HepG2 (cell line): Measurements from ENCODE around the gene SCFD2. TPM values are rescaled to one million over a fixed set of nuclear protein-coding genes. Genes with fewer than 3 reads are reported as not detected.

Experiments
- ATAC-seq: fragments of 200-7000 bp; cut with Tn5 transposase; 3 replicates; pipeline ENCODE4 v1.9.1; 2020; ENCODE audit warnings: mild to moderate bottlenecking, moderate library complexity
- BruUV-seq: library from RNA; stranded (reverse); fragments of 400-500 nt; replicated peaks from 2 replicates; lab custom pipeline; 2021; lab: Mats Ljungman, UMichigan
- CTCF ChIA-PET: fragments of 300-600 bp; formaldehyde crosslinking; extraction: SDS; loops from one replicate; lab custom pipeline; 2021; ENCODE audit warnings: low total read pairs, inconsistent platforms, low intra/inter-chr PET ratio; lab: Yijun Ruan, JAX
- POLR2A ChIA-PET: fragments of 350-600 bp; sonication (Branson Sonifier 250); formaldehyde crosslinking; loops from one replicate; lab custom pipeline; 2020; ENCODE audit warnings: antibody characterized with exemption, inconsistent platforms; lab: Yijun Ruan, JAX
- DNase-seq: peaks from one replicate; pipeline ENCODE4 v3.0.0-alpha.2; 2015; ENCODE audit warnings: low spot score
- FAIRE-seq: peaks from 3 replicates; lab custom pipeline; 2011; peaks lifted over from hg19 to GRCh38; lab: Jason Lieb, UNC
- H2AFZ ChIP-seq: one replicate; pipeline ENCODE4 v1.6.1; 2011; ENCODE audit warnings: low read length, inconsistent platforms
- H3K27ac ChIP-seq: fragments of 300-600 bp; 3 replicates; pipeline ENCODE4 v1.8.0; 2011; ENCODE audit warnings: mixed run types, mild to moderate bottlenecking, mixed read lengths, low read length, inconsistent platforms; ENCODE audit not compliant: insufficient read depth; ENCODE audit errors: extremely low read length
- H3K27me3 ChIP-seq, 2 experiments: fragments of 200-600 bp in 1 of 2; 2 replicates in 1 of 2; 3 replicates in 1 of 2; pipeline versions ENCODE4 v1.6.0 to v1.8.0; 2011; ENCODE audit warnings: low read length in 2 of 2, mild to moderate bottlenecking in 2 of 2, moderate library complexity in 2 of 2, inconsistent platforms in 1 of 2; ENCODE audit not compliant: insufficient read depth in 2 of 2, control insufficient read depth in 1 of 2
- H3K36me3 ChIP-seq, 2 experiments: fragments of 200-600 bp in 1 of 2; replicated peaks in 1 of 2; 2 replicates in 1 of 2; 3 replicates in 1 of 2; pipeline versions ENCODE4 v1.5.1 to v1.8.0; 2011; ENCODE audit warnings: low read length in 2 of 2, inconsistent platforms in 1 of 2; ENCODE audit not compliant: insufficient read depth in 2 of 2, control insufficient read depth in 1 of 2
- H3K4me1 ChIP-seq: 2 replicates; pipeline ENCODE4 v1.5.1; 2012; ENCODE audit warnings: low read length, inconsistent platforms; ENCODE audit not compliant: insufficient read depth
- H3K4me2 ChIP-seq: 2 replicates; pipeline ENCODE4 v1.6.0; 2011; ENCODE audit warnings: low read depth, low read length, inconsistent platforms
- H3K4me3 ChIP-seq, 3 experiments: fragments of 200-600 bp in 1 of 3; sonication (generic), shearing (Covaris generic) in 1 of 3; replicated peaks in 1 of 3; 2 replicates each; pipeline ENCODE4 v1.5.1; 2011 to 2016; ENCODE audit warnings: low read length in 3 of 3, inconsistent platforms in 2 of 3, low read depth in 2 of 3, mild to moderate bottlenecking in 2 of 3, control low read depth in 1 of 3, mixed read lengths in 1 of 3; ENCODE audit not compliant: insufficient read depth in 1 of 3
- H3K79me2 ChIP-seq: one replicate; pipeline ENCODE4 v1.6.1; 2011; ENCODE audit warnings: low read length, inconsistent platforms; ENCODE audit not compliant: insufficient read depth
- H3K9ac ChIP-seq: 2 replicates; pipeline ENCODE4 v1.6.0; 2011; ENCODE audit warnings: mild to moderate bottlenecking, low read depth, low read length, inconsistent platforms; ENCODE audit not compliant: insufficient read depth
- H3K9me3 ChIP-seq: 2 replicates; pipeline ENCODE4 v1.5.1; 2012; ENCODE audit warnings: mild to moderate bottlenecking, low read length
- H4K20me1 ChIP-seq: 2 replicates; pipeline ENCODE4 v1.6.0; 2011; ENCODE audit warnings: inconsistent platforms, mild to moderate bottlenecking, low read length, moderate library complexity; ENCODE audit not compliant: insufficient read depth
- MAFF ChIP-seq: IDR thresholded peaks from 2 replicates; pipeline ENCODE4 v1.6.1; 2011; ENCODE audit warnings: low read depth, low read length, improper control_type of control experiment
- MAFK ChIP-seq, 2 experiments: IDR thresholded peaks in 1 of 2; conservative IDR thresholded peaks in 1 of 2; 2 replicates each; pipeline ENCODE4 v1.6.1; 2011; ENCODE audit warnings: improper control_type of control experiment in 2 of 2, low read length in 2 of 2
- MLLT10 ChIP-seq: sonication (generic); formaldehyde crosslinking; IDR thresholded peaks from 2 replicates; pipeline ENCODE4 v1.4.0; 2020; ENCODE audit warnings: missing genetic modification reagents
- PLRG1 ChIP-seq: fragments of 450-650 bp; conservative IDR thresholded peaks from 2 replicates; pipeline ENCODE4 v1.6.1; 2016
- RFXAP ChIP-seq: sonication (generic); formaldehyde crosslinking; IDR thresholded peaks from 2 replicates; pipeline ENCODE4 v1.4.0; 2020; ENCODE audit warnings: missing genetic modification reagents, borderline replicate concordance
- SALL1 ChIP-seq: sonication (generic); formaldehyde crosslinking; IDR thresholded peaks from 2 replicates; pipeline ENCODE4 v1.8.0; 2022; ENCODE audit warnings: mild to moderate bottlenecking, missing genetic modification reagents
- TRIM22 ChIP-seq: fragments of 450-650 bp; IDR thresholded peaks from 2 replicates; pipeline ENCODE4 v1.6.1; 2017
- ZBTB39 ChIP-seq: sonication (generic); formaldehyde crosslinking; IDR thresholded peaks from 2 replicates; pipeline ENCODE4 v1.5.0; 2020; ENCODE audit warnings: missing genetic modification reagents
- ZBTB49 ChIP-seq: sonication (generic); formaldehyde crosslinking; IDR thresholded peaks from 2 replicates; pipeline ENCODE4 v1.4.0; 2020; ENCODE audit warnings: missing genetic modification reagents, borderline replicate concordance
- ZNF747 ChIP-seq: sonication (generic); formaldehyde crosslinking; IDR thresholded peaks from 2 replicates; pipeline ENCODE4 v1.8.1; 2023; ENCODE audit warnings: missing genetic modification reagents, mild to moderate bottlenecking, borderline replicate concordance
- ZNF749 ChIP-seq: sonication (generic); formaldehyde crosslinking; IDR thresholded peaks from 2 replicates; pipeline ENCODE4 v1.8.0; 2022; ENCODE audit warnings: mild to moderate bottlenecking, missing genetic modification reagents, moderate library complexity, borderline replicate concordance
- WGBS: methylation state at CpG from one replicate; pipeline ENCODE4 v1.1.6; 2017; ENCODE audit warnings: low lambda C conversion rate; 5-methylcytosine and 5-hydroxymethylcytosine counted together
- in situ Hi-C: cut with HindIII; loops from 2 replicates; pipeline ENCODE4 v1.10.0; 2017; ENCODE audit warnings: low pct_unique_long_range_greater_than_20kb; ENCODE audit not compliant: extremely low pct_ligation_motif_present
- intact Hi-C: fragments of 100-400 bp; cut with micrococcal nuclease; formaldehyde crosslinking; loops from one replicate; pipeline ENCODE4 v1.10.0; 2022; ENCODE audit not compliant: unreplicated experiment
- polyA plus RNA-seq, 8 experiments: library from polyadenylated mRNA; depleted of rRNA in 3 of 8; stranded (reverse) in 7 of 8; unstranded in 1 of 8; fragments of >200 nt; fragmentation: Illumina TruSeq in 4 of 8; extraction: Trizol in 4 of 8; gene quantifications; 2 replicates each; pipeline versions ENCODE4 v1.2.1 to v1.2.3, GENCODE V29; 2011 to 2016; ENCODE audit warnings: low read depth in 4 of 8, missing spikeins in 1 of 8, mixed read lengths in 1 of 8; ENCODE audit not compliant: insufficient read depth in 1 of 8
- total RNA-seq, 5 experiments: library from RNA; depleted of rRNA; stranded (reverse); fragments of >200 nt; fragmentation: Illumina TruSeq; extraction: Trizol; gene quantifications; 2 replicates each; pipeline ENCODE4 v1.2.3, GENCODE V29; 2016; ENCODE audit warnings: low read depth in 1 of 5

SCFD2 gene
- total and polyA plus RNA-seq, 2 of the 13 experiments (the other 11 are each of a cell fraction or from before 2014, with no cell fraction given), result 4.6 to 15.6 TPM

GRCh38 chr4:53185869-53186585 is 179.8 kb downstream of the SCFD2 start:
- in situ Hi-C loops (loop anchor here (25.0 kb wide), 2 partner anchors 426 to 1051 kb away; partner anchors contain the start of gene PDGFRA), intact Hi-C loops (loop anchor here (5.0 kb wide), 2 partner anchors 119 to 181 kb away; partner anchors contain the start of gene SCFD2)
- H3K4me2 ChIP-seq, result no peak overlapping the region
- H3K4me1 ChIP-seq, result peaks cover 40% of the 10 kb centered on the region
- H2AFZ ChIP-seq, result no peak overlapping the region
- FAIRE-seq, result no peak
- H3K27me3 ChIP-seq, result no peaks in the 10 kb centered on the region
- H4K20me1 ChIP-seq, result no peaks in the 10 kb centered on the region
- no peaks in the 10 kb centered on the region for H3K36me3 ChIP-seq
- no peaks in the 10 kb centered on the region for H3K79me2 ChIP-seq
- CTCF ChIA-PET, result no interaction called here
- H3K9ac ChIP-seq, result no peak overlapping the region
- POLR2A ChIA-PET, result no interaction called here
- TF ChIP-seq ZNF749 (CRISPR knock-in tag), result no peak
- peak; percentile 62 to 78; a peak in 3 of 4 replicates for TF ChIP-seq MAFK (conservative IDR thresholded peaks at IDR 0.05 in 1 of 2, IDR thresholded peaks at IDR 0.05 in 1 of 2; ENCODE audit: low read length in 2 of 2)
- TF ChIP-seq ZNF747, result no peak
- peak; percentile 62; the same call in 1 of the 2 replicates for TF ChIP-seq MAFF
- no peak for TF ChIP-seq ZBTB39
- no peak for TF ChIP-seq RFXAP (CRISPR knock-in tag)
- TF ChIP-seq SALL1 (CRISPR knock-in tag), result no peak
- no peak for TF ChIP-seq PLRG1
- no peak for TF ChIP-seq MLLT10
- no peak for TF ChIP-seq ZBTB49
- no peak for TF ChIP-seq TRIM22
- H3K4me3 ChIP-seq, result no peak overlapping the region
- no TSS peak for BruUV-seq
- 80% methylated on average over 4 of the region's 4 CpGs for WGBS
- no peak overlapping the region for H3K27ac ChIP-seq
- H3K9me3 ChIP-seq, result no peaks in the 10 kb centered on the region
- ATAC-seq, result no peak
- DNase-seq, result no peak
